Suppressor macrophage treated with lipopolysaccharide for 4 hours (primary cell): Measurements from ENCODE around the gene AFF3.
A peak's percentile ranks its signal among the peaks of the same experiment; 100 is the strongest.

ENCODE experiments used
- DNase-seq: peaks from one replicate; pipeline ENCODE4 v3.0.0-alpha.2; 2020

Gene AFF3

GRCh38 chr2:99811544-99811943, 330.8 kb downstream of the AFF3 start:
- no peak for DNase-seq

GRCh38 chr2:99810225-99810624, 332.2 kb downstream of the AFF3 start:
- no peak for DNase-seq

- DNase-seq, result no peak
Measured at GRCh38 chr2:99809259-99809900, 333.0 kb downstream of the AFF3 start.

- no peak for DNase-seq
Measured at GRCh38 chr2:99808361-99809200, 333.8 kb downstream of the AFF3 start.

GRCh38 chr2:99806758-99807157, 335.6 kb downstream of the AFF3 start:
- no peak for DNase-seq

- no peak for DNase-seq
Measured at GRCh38 chr2:99805930-99806476, 336.4 kb downstream of the AFF3 start.

- DNase-seq, result no peak
Measured at GRCh38 chr2:99803846-99804245, 338.5 kb downstream of the AFF3 start.

DNA sequence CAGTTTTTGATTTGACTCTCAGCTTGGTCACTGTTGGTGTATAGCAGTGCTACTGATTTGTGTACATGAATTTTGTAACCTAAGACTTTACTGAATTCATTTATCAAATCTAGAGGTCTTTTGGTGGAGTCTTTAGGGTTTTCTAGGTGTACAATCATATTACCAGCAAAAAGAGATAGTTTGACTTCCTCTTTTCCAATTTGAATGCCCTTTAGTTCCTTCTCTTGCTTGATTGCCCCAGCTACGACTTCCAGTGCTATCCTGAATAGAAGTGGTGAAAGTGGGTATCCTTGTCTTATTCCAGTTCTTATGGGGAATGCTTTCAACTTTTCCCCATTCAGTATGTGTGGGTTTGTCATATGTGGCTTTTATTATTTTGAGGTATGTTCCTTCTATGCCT, 339.7 kb downstream of the AFF3 start:
- peak; percentile 10 for DNase-seq

DNA sequence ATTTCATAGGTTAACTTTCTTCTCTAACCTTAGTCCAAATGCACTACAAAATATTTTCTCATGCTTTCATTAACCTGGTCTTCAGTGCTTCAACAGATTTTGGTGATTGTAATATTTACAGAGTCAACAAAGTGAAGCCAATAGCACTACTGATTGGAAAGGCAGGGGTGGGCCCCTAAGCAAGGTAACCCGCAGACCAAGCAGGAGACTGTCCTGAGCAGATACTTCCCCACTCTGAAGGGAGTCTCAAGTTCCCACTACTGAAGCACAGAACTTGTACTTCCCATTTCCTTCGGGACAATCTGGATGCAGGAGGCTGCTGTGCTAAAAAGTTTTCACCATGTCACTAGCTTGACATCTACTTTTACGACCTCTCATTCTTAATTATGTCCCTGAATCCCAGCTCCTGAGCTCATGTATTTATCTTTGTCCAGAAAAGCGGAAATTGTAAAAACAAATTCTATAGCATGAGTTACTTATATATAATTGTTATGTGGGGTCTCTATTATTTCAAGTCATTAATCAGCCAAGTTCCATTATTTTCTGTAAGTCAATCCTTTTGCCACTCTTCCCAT, 341.0 kb downstream of the AFF3 start:
- DNase-seq, result peak; percentile 30

- DNase-seq, result no peak
Measured at GRCh38 chr2:99797475-99797874, 344.9 kb downstream of the AFF3 start.

DNA sequence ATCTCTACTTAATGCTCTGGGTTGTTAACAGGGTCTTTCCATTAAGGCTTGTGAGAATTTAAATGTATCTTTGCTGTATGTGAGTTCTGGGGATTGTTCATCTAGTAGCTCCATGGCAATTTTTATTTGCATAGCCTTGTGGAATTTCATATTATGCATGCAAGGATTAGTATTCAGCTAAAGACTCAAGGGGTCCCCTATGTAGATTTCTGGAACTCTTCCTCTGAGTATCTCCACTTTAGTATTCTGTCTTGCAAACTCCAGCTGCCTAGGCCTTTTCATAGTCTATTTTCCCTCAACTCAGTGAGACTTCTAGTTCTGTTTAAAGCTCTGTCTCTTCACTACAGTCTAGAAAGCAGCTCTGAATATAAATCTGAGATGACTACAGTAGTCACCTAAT, 348.0 kb downstream of the AFF3 start:
- DNase-seq, result no peak

DNA sequence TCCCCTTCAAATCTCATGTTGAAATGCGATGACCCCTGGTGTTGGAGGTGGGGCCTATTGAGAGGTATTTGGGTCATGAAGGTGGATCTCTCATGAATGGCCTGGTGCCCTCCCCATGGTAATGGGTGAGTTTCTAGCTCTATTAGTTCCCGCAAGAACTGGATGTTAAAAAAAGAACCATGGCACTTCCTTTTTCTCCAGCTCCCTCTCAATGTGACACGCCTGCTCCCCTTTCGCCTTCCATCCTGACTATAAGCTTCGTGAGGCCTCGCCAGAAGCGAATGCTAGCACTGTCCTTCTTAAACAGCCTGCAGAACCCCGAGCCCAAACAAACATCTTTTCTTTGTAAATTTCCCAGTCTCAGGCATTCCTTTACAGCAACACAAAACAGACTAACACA, 349.4 kb downstream of the AFF3 start:
- no peak for DNase-seq

DNA sequence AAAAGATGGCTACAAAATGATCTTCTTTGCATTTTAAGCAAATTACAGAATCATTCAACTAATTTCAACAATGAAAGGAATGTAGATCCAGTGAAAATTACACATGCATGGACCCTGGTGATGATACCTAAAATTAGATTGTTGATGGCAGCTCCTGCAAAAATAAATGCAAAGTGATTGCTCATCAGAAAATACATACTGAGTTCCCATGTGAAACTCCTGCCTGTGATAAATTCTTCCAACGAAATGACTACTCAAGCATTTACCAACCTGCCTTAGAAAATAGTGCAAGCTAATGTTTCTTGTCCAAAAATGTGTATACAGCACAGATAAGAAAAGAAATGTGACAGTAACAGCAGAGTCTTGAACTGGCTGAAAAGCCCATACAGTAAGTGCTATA, 352.5 kb downstream of the AFF3 start:
- DNase-seq, result no peak

DNA sequence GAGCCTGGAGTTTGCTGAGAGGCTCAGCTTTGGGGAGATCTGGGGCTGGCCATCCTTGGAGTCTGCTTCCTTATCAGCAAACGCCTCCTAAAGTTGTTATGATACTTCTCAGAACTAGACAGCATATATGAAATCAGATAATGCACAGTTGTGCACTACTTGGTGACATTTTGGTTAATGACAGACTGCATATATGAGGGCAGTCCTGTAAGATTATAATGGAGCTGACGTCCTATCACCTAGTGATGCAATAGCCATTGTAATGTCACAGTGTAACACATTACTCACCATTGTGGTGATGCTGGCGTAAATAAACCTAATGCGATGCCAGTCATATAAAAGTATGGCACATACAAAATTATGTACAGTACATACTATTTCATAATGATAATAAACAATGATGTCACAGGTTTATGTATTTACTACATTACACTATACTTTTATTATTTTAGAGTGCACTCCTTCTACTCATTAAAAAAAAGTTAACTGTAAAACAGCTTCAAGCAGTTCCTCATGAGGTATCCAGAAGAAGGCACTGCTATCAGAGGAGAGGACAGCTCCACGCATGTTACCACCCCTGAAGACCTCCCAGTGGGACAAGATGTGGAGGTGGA, 354.5 kb downstream of the AFF3 start:
- DNase-seq, result peak; percentile 68

DNA sequence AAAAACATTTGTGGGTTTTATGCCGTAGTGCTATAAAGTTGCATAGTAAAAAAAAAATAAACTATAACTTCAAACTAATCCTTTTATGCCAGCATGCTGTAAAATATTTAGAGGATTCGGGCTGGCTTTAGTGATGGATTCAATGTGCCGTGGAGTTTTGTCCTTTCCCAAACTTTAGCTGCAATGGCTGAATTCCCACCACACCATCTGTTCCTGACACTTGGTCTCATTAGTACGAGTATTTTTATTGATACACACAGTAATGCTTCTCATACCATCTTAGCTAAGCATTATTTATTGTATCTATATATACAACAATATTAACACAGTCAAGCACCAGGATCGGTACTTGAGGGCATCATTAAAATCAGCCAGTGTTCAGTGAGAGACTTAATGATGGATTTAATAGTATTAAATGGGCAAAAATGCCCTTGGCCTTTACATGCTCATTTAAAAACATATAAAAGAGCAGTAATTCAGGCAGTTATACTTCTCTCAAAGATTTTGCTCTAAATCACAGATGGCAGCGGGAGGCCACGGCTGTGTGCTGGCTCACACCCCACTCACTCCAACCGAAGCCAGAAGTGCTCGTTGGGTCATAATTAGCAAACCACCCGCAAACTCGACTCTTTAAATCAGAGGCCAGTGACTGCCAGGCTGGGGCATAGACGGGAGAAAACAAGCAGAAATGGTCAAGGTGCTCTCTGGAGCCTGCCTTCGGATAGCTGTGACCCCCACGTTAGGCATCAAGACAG, 355.6 kb downstream of the AFF3 start:
- no peak for DNase-seq

- no peak for DNase-seq
Measured at GRCh38 chr2:99784946-99785345, 357.4 kb downstream of the AFF3 start.

- DNase-seq, result no peak
Measured at GRCh38 chr2:99784282-99784681, 358.1 kb downstream of the AFF3 start.

- DNase-seq, result no peak
Measured at GRCh38 chr2:99780276-99780675, 362.1 kb downstream of the AFF3 start.

DNA sequence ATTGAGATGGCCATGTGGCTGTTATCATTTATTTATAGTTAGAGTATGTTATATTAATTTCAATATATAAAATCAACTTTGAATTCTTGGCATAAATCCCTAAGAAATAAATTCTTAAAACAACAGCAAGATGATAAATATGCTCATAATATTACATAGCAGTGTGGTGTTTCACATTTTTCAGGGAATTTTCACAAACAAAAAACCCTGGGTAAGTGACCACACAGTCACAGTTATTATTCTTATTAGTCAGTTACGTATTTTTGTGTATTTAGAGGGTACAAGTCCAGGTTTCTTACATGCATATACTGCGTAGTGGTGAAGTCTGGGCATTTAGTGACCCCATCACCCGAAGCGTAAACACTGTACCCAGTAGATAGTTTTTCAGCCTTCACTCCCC, 363.1 kb downstream of the AFF3 start:
- DNase-seq, result no peak

- DNase-seq, result no peak
Measured at GRCh38 chr2:99777656-99778290, 364.6 kb downstream of the AFF3 start.

GRCh38 chr2:99776906-99777646, 365.3 kb downstream of the AFF3 start:
- DNase-seq, result no peak
